Gastrocnemius medialis (tissue), 4 donors: ENCODE measurements around the gene TARBP2.

Experiments used
- POLR2A ChIP-seq, 2 donors: fragments of 450-650 bp; IDR thresholded peaks; one replicate each; pipeline ENCODE4 v1.6.1; 2017; ENCODE audit warnings: antibody characterized with exemption in 2 of 2, mild to moderate bottlenecking in 2 of 2, moderate library complexity in 2 of 2
- TF ChIP-seq, protein P1 (sequence below), 5 experiments: fragments of 450-650 bp in 3 of 5; fragments of 200-600 bp in 2 of 5; sonication (generic) in 2 of 5; IDR thresholded peaks in 4 of 5; conservative IDR thresholded peaks in 1 of 5; 1 replicate in 4 of 5; 2 replicates in 1 of 5; pipeline ENCODE4 v1.5.1; 2016 to 2019; ENCODE audit warnings: antibody characterized with exemption in 5 of 5, mild to moderate bottlenecking in 3 of 5, moderate library complexity in 3 of 5

DNA sequence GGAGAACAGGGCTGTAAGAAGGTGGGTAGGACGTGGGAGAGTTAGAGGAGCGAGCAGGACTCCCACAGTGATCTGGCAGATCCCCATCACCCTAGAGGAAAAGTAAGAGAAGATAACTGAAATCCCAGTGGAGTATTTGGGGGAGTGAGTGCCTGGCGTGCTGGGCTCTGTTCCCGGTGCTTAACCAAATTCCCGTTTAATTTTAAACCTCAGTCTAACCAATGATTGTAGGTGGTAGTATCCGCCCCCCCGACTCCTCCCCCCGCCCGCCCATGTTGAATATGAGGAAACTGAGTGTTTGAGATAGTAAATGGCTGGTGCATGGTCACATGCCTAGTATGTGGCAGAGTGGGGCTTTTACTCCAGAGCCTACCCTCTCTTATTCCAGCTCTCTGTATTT lies 1.2 kb downstream of the TARBP2 start:
- TF ChIP-seq, protein P1, sequence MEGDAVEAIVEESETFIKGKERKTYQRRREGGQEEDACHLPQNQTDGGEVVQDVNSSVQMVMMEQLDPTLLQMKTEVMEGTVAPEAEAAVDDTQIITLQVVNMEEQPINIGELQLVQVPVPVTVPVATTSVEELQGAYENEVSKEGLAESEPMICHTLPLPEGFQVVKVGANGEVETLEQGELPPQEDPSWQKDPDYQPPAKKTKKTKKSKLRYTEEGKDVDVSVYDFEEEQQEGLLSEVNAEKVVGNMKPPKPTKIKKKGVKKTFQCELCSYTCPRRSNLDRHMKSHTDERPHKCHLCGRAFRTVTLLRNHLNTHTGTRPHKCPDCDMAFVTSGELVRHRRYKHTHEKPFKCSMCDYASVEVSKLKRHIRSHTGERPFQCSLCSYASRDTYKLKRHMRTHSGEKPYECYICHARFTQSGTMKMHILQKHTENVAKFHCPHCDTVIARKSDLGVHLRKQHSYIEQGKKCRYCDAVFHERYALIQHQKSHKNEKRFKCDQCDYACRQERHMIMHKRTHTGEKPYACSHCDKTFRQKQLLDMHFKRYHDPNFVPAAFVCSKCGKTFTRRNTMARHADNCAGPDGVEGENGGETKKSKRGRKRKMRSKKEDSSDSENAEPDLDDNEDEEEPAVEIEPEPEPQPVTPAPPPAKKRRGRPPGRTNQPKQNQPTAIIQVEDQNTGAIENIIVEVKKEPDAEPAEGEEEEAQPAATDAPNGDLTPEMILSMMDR (IDR thresholded peaks at IDR 0.05 in 4 of 5, conservative IDR thresholded peaks at IDR 0.05 in 1 of 5): no peak
- TF ChIP-seq POLR2A (IDR thresholded peaks at IDR 0.05): no peak
